Tibial nerve (tissue), 4 donors: ENCODE measurements around the gene CDH11. TPM values are rescaled to one million over a fixed set of nuclear protein-coding genes. Genes with fewer than 3 reads are reported as not detected.

ENCODE experiments used
- DNase-seq, 2 donors: peaks; one replicate each; pipeline ENCODE4 v3.0.0-alpha.2; 2019; ENCODE audit warnings: low spot score in 2 of 2
- H3K27ac ChIP-seq, 4 donors: fragments of 200-600 bp; sonication (generic) in 3 of 4; one replicate each; pipeline ENCODE4 v1.5.1; 2017 to 2019; ENCODE audit warnings: mild to moderate bottlenecking in 1 of 4
- H3K27me3 ChIP-seq, 2 donors: fragments of 200-600 bp; sonication (generic) in 1 of 2; one replicate each; pipeline versions ENCODE4 v1.5.1 to v1.6.0; 2017 to 2019
- H3K36me3 ChIP-seq, 3 donors: fragments of 200-600 bp; sonication (generic); one replicate each; pipeline ENCODE4 v1.5.1; 2018 to 2019
- H3K4me1 ChIP-seq, 4 donors: fragments of 200-600 bp; sonication (generic) in 3 of 4; one replicate each; pipeline ENCODE4 v1.5.1; 2017 to 2019
- H3K4me3 ChIP-seq, 4 donors: fragments of 200-600 bp; sonication (generic) in 3 of 4; one replicate each; pipeline ENCODE4 v1.5.1; 2017 to 2019; ENCODE audit warnings: mild to moderate bottlenecking in 1 of 4, moderate library complexity in 1 of 4
- H3K9me3 ChIP-seq, 4 donors: fragments of 200-600 bp; sonication (generic) in 3 of 4; one replicate each; pipeline ENCODE4 v1.5.1; 2017 to 2019
- CTCF ChIP-seq, 5 experiments: fragments of 200-600 bp in 3 of 5; fragments of 450-650 bp in 2 of 5; sonication (generic) in 3 of 5; IDR thresholded peaks; one replicate each; pipeline ENCODE4 v1.5.1; 2016 to 2019; ENCODE audit warnings: antibody characterized with exemption in 5 of 5, mild to moderate bottlenecking in 3 of 5, moderate library complexity in 2 of 5
- EP300 ChIP-seq, 2 donors: sonication (generic); formaldehyde crosslinking; IDR thresholded peaks; one replicate each; pipeline ENCODE4 v1.6.1; 2017; ENCODE audit warnings: antibody characterized with exemption in 2 of 2, mild to moderate bottlenecking in 1 of 2
- POLR2A ChIP-seq, 2 donors: fragments of 450-650 bp; IDR thresholded peaks; one replicate each; pipeline ENCODE4 v1.6.1; 2017; ENCODE audit warnings: antibody characterized with exemption in 2 of 2, mild to moderate bottlenecking in 2 of 2, moderate library complexity in 2 of 2
- WGBS, 2 donors: methylation state at CpG; one replicate each; pipeline ENCODE4 v1.1.5; 2018; 5-methylcytosine and 5-hydroxymethylcytosine counted together
- total RNA-seq, 4 donors: library from RNA; depleted of rRNA; stranded (reverse); fragments of >200 nt; gene quantifications; one replicate each; pipeline ENCODE4 v1.1.0, GENCODE V29; 2016

Gene CDH11
- total RNA-seq, 4 donors from 2014 or later, result 72.6 to 265 (median 98.1) TPM

DNA sequence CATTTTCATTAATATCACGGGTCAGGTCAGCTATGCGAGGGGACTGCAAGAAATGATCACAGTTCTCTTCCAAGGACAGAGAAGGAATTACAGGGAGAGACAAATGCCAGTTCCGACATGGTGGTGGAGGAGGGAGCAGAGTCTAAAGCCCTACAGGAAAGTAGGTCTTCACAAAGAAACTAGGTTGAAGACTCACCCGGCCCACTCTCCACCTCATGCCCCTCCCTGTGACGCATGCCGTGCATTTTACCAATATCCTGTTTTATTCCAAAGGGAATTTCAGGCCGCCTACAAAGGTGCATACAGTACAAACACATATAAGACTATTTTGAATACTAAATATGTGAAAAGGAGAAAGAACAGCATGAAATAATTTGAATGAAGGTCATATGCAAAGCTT is 56.8 kb downstream of the CDH11 start:
- Histone ChIP-seq H3K27me3 (no peaks in the 10 kb centered on the region), H3K4me1 (peaks cover 0 to 58% (median 5%) of the 10 kb centered on the region in 4 donors), H3K4me3 (no peak overlapping the region), H3K27ac (no peak overlapping the region), H3K9me3 (no peaks in the 10 kb centered on the region), H3K36me3 (peaks cover 0 to 7% (median 0%) of the 10 kb centered on the region in 3 donors)
- TF ChIP-seq EP300 (IDR thresholded peaks at IDR 0.05) (no peak), CTCF (IDR thresholded peaks at IDR 0.05) (no peak), POLR2A (IDR thresholded peaks at IDR 0.05) (no peak)
- DNase-seq, result no peak
- 84 to 90% methylated on average over 7 of the region's 7 CpGs for WGBS, 2 donors

DNA sequence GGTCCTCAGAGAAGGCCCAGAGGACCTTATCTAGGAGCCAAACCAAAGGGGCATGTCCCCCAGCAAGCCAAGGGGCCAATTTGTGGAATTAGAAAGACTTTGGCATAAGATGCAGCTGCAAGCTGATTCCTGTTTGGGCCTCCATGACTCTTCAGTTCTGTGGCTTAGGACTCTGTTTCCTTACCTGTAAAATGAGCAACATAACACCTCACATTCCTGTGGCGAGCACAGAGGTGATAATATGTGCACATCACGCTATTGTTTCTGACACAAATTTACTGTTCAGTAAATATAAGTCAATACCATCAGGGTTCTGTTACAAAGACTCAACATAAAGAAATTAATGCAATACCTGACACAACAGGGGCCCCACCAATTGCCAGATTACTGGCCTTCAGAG is 57.7 kb downstream of the CDH11 start:
- no peak for TF ChIP-seq CTCF (IDR thresholded peaks at IDR 0.05)
- TF ChIP-seq POLR2A (IDR thresholded peaks at IDR 0.05), result no peak
- TF ChIP-seq EP300 (IDR thresholded peaks at IDR 0.05), result no peak
- Histone ChIP-seq H3K27me3 (no peaks in the 10 kb centered on the region), H3K4me3 (no peak overlapping the region), H3K36me3 (peaks cover 0 to 7% (median 0%) of the 10 kb centered on the region in 3 donors), H3K27ac (no peak overlapping the region), H3K9me3 (no peaks in the 10 kb centered on the region), H3K4me1 (peaks cover 0 to 57% (median 7%) of the 10 kb centered on the region in 4 donors)
- DNase-seq, result no peak
- WGBS, 2 donors, result 97 to 98% methylated on average over 2 of the region's 2 CpGs

GRCh38 chr16:65062736-65063583 is 58.9 kb downstream of the CDH11 start:
- H3K27me3 ChIP-seq, result no peaks in the 10 kb centered on the region
- 71 to 74% methylated on average over 8 of the region's 8 CpGs for WGBS, 2 donors

DNA sequence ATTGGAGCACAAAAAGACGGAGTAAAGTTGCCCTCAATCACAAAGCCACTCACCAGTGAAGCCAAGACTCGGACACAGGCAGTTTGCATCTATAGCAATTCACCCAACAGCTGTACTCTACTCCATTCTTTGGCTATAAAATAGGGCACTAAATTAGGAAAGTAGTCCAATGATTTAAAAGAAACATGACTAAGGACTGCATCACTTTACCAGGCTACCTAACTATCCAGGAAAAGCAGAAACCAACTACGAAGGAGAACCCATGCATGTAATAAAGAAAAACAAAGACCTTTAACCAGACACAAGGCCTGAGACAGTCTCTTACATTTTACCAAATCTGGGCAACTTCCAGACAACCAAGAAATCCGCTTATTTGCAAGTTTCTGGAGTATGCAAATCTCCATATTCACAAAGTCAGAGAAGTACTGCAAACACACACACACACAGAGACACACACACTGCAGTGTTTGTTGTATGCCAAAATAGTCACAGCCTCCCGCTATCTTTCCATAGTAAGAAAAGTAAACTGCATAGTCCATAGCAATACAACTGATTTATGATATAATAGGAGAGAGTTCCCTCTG is 59.8 kb downstream of the CDH11 start:
- Histone ChIP-seq H3K27ac (no peak overlapping the region), H3K36me3 (peaks cover 0 to 7% (median 0%) of the 10 kb centered on the region in 3 donors), H3K9me3 (no peaks in the 10 kb centered on the region), H3K4me3 (no peak overlapping the region), H3K4me1 (peaks cover 0 to 51% (median 7%) of the 10 kb centered on the region in 4 donors), H3K27me3 (no peaks in the 10 kb centered on the region)
- no peak for DNase-seq
- TF ChIP-seq POLR2A (IDR thresholded peaks at IDR 0.05), result no peak
- TF ChIP-seq CTCF (IDR thresholded peaks at IDR 0.05), result no peak
- no peak for TF ChIP-seq EP300 (IDR thresholded peaks at IDR 0.05)
- WGBS, 2 donors, result 82 to 85% methylated on average over 5 of the region's 5 CpGs

More at GRCh38 chr16:65062736-65063583, 58.9 kb downstream of the CDH11 start:
- no peak overlapping the region for H3K27ac ChIP-seq
- no peaks in the 10 kb centered on the region for H3K9me3 ChIP-seq
- peaks cover 0 to 7% (median 0%) of the 10 kb centered on the region in 3 donors for H3K36me3 ChIP-seq
- no peak for TF ChIP-seq POLR2A (IDR thresholded peaks at IDR 0.05)
- TF ChIP-seq CTCF (IDR thresholded peaks at IDR 0.05), result no peak
- no peak for TF ChIP-seq EP300 (IDR thresholded peaks at IDR 0.05)
- no peak for DNase-seq
- H3K4me1 ChIP-seq, result peaks cover 0 to 49% (median 7%) of the 10 kb centered on the region in 4 donors
- H3K4me3 ChIP-seq, result no peak overlapping the region

- H3K36me3 ChIP-seq, result peaks cover 0 to 7% (median 0%) of the 10 kb centered on the region in 3 donors
- DNase-seq, result no peak
- no peak overlapping the region for H3K4me3 ChIP-seq
- 80 to 87% methylated on average over 3 of the region's 3 CpGs for WGBS, 2 donors
- H3K4me1 ChIP-seq, result peaks cover 0 to 51% (median 7%) of the 10 kb centered on the region in 4 donors
- no peak overlapping the region for H3K27ac ChIP-seq
- H3K9me3 ChIP-seq, result no peaks in the 10 kb centered on the region
- H3K27me3 ChIP-seq, result no peaks in the 10 kb centered on the region
- TF ChIP-seq CTCF (IDR thresholded peaks at IDR 0.05), result no peak
- TF ChIP-seq EP300 (IDR thresholded peaks at IDR 0.05), result no peak
- no peak for TF ChIP-seq POLR2A (IDR thresholded peaks at IDR 0.05)
Measured at GRCh38 chr16:65061263-65061662, 60.6 kb downstream of the CDH11 start.
